ENCODE results near the gene VEZF1. TPM values are rescaled to one million over a fixed set of nuclear protein-coding genes. Genes with fewer than 3 reads are reported as not detected.

VEZF1 gene
- total RNA-seq, 1 experiment from 2014 or later = 77.7 TPM

- Histone ChIP-seq H3K4me3 (ENCODE audit: low read depth, low read length, poor library complexity, severe bottlenecking) (peak within 1 kb of the TSS; percentile 88), H3K9me3 (ENCODE audit: low read depth, low read length, poor library complexity, severe bottlenecking) (no peaks in the 10 kb centered on the region), H3K27ac (ENCODE audit: low read depth, low read length, poor library complexity, severe bottlenecking) (peak within 1 kb of the TSS; percentile 98), H3K36me3 (ENCODE audit: insufficient read depth, low read length, poor library complexity, severe bottlenecking) (peaks cover 41% of the 10 kb centered on the region), H3K4me1 (ENCODE audit: insufficient read depth, low read length, poor library complexity, severe bottlenecking) (peaks cover 31% of the 10 kb centered on the region), H3K27me3 (replicated peaks; ENCODE audit: insufficient read depth, low read depth, low read length, poor library complexity) (no peaks in the 10 kb centered on the region)
- CTCF ChIA-PET = interaction anchor here (0.6 to 0.7 kb wide), 2 partner anchors 220 to 411 kb away, joined by 3 to 6 read pairs; no protein-coding TSS in a partner anchor
- BruUV-seq (replicated peaks) = no TSS peak
- no peak for TF ChIP-seq CTCF (conservative IDR thresholded peaks at IDR 0.05; ENCODE audit: low read depth, low read length)
- no peak for TF ChIP-seq EZH2 (IDR thresholded peaks at IDR 0.05; ENCODE audit: borderline replicate concordance, low read depth, low read length, poor library complexity, severe bottlenecking)
- POLR2A ChIA-PET (ENCODE audit: low non-redundant PET) = interaction anchor here (0.6 to 1.2 kb wide), 7 partner anchors 12 to 583 kb away, joined by 3 to 11 read pairs (median 3); partner anchors contain the start of gene DYNLL2
- peak; percentile 99 for DNase-seq (ENCODE audit: low spot score)
- intact Hi-C loops (cut with micrococcal nuclease; ENCODE audit: unreplicated experiment) = loop anchor here (5.0 kb wide), 2 partner anchors 75 to 105 kb away; partner anchors contain the start of gene DYNLL2
Measured at GRCh38 chr17:58006924-58007780, 19.1 kb upstream of the VEZF1 start, which contains the start of gene SRSF1. Gene SRSF1 (minus strand): TSS chr17:58007246. CDS start chr17:58007137, 109 bp downstream.

- Histone ChIP-seq H3K27ac (ENCODE audit: low read depth, low read length, poor library complexity, severe bottlenecking) (peak overlapping the region; percentile 98), H3K36me3 (ENCODE audit: insufficient read depth, low read length, poor library complexity, severe bottlenecking) (peaks cover 47% of the 10 kb centered on the region), H3K4me1 (ENCODE audit: insufficient read depth, low read length, poor library complexity, severe bottlenecking) (peaks cover 37% of the 10 kb centered on the region), H3K4me3 (ENCODE audit: low read depth, low read length, poor library complexity, severe bottlenecking) (peak overlapping the region; percentile 88), H3K9me3 (ENCODE audit: low read depth, low read length, poor library complexity, severe bottlenecking) (no peaks in the 10 kb centered on the region), H3K27me3 (replicated peaks; ENCODE audit: insufficient read depth, low read depth, low read length, poor library complexity) (no peaks in the 10 kb centered on the region)
- peak; percentile 90 for DNase-seq (ENCODE audit: low spot score)
- TF ChIP-seq EZH2 (IDR thresholded peaks at IDR 0.05; ENCODE audit: borderline replicate concordance, low read depth, low read length, poor library complexity, severe bottlenecking) (no peak), CTCF (conservative IDR thresholded peaks at IDR 0.05; ENCODE audit: low read depth, low read length) (no peak)
- TSS peak; percentile 41 for BruUV-seq (replicated peaks)
- CTCF ChIA-PET = interaction anchor here (0.6 to 0.7 kb wide), 2 partner anchors 221 to 411 kb away, joined by 3 to 6 read pairs; no protein-coding TSS in a partner anchor
- intact Hi-C loops (cut with micrococcal nuclease; ENCODE audit: unreplicated experiment) = loop anchor here (5.0 kb wide), 2 partner anchors 76 to 106 kb away; partner anchors contain the start of gene DYNLL2
- POLR2A ChIA-PET (ENCODE audit: low non-redundant PET) = interaction anchor here (0.7 to 1.2 kb wide), 2 partner anchors 9 to 12 kb away, joined by 3 read pairs; no protein-coding TSS in a partner anchor
Measured at GRCh38 chr17:58006560-58006923, 18.5 kb upstream of the VEZF1 start.

GRCh38 chr17:58005728-58006559 is 17.9 kb upstream of the VEZF1 start:
- POLR2A ChIA-PET (ENCODE audit: low non-redundant PET) = interaction anchor here (0.7 to 1.2 kb wide), 2 partner anchors 9 to 11 kb away, joined by 3 read pairs; no protein-coding TSS in a partner anchor
- Histone ChIP-seq H3K4me1 (ENCODE audit: insufficient read depth, low read length, poor library complexity, severe bottlenecking) (peaks cover 43% of the 10 kb centered on the region), H3K4me3 (ENCODE audit: low read depth, low read length, poor library complexity, severe bottlenecking) (peak overlapping the region; percentile 88), H3K27me3 (replicated peaks; ENCODE audit: insufficient read depth, low read depth, low read length, poor library complexity) (no peaks in the 10 kb centered on the region), H3K9me3 (ENCODE audit: low read depth, low read length, poor library complexity, severe bottlenecking) (no peaks in the 10 kb centered on the region), H3K36me3 (ENCODE audit: insufficient read depth, low read length, poor library complexity, severe bottlenecking) (peaks cover 53% of the 10 kb centered on the region), H3K27ac (ENCODE audit: low read depth, low read length, poor library complexity, severe bottlenecking) (peak overlapping the region; percentile 98)
- DNase-seq (ENCODE audit: low spot score) = no peak
- intact Hi-C loops (cut with micrococcal nuclease; ENCODE audit: unreplicated experiment) = loop anchor here (5.0 kb wide), 2 partner anchors 76 to 106 kb away; partner anchors contain the start of gene DYNLL2
- TF ChIP-seq EZH2 (IDR thresholded peaks at IDR 0.05; ENCODE audit: borderline replicate concordance, low read depth, low read length, poor library complexity, severe bottlenecking) (no peak), CTCF (conservative IDR thresholded peaks at IDR 0.05; ENCODE audit: low read depth, low read length) (no peak)
- no TSS peak for BruUV-seq (replicated peaks)
- CTCF ChIA-PET = interaction anchor here (0.6 to 0.7 kb wide), 2 partner anchors 221 to 412 kb away, joined by 3 to 6 read pairs; no protein-coding TSS in a partner anchor

Measured in A673 (cell line).